Subcutaneous adipose tissue (tissue), 4 donors: ENCODE results near the gene ERVK3-1. TPM values are rescaled to one million over a fixed set of nuclear protein-coding genes. Genes with fewer than 3 reads are reported as not detected.

ENCODE experiments used
- total RNA-seq, 4 donors: library from RNA; depleted of rRNA; stranded (reverse); fragments of >200 nt; gene quantifications; one replicate each; pipeline ENCODE4 v1.1.0, GENCODE V29; 2016
- TF ChIP-seq, protein P1 (sequence below): fragments of 450-650 bp; IDR thresholded peaks from one replicate; pipeline ENCODE4 v1.5.1; 2016; ENCODE audit warnings: low read depth, mild to moderate bottlenecking, control low read depth, antibody characterized with exemption, moderate library complexity

Gene ERVK3-1
- total RNA-seq, 4 donors from 2014 or later, result 39.2 to 42.2 (median 40.5) TPM

DNA sequence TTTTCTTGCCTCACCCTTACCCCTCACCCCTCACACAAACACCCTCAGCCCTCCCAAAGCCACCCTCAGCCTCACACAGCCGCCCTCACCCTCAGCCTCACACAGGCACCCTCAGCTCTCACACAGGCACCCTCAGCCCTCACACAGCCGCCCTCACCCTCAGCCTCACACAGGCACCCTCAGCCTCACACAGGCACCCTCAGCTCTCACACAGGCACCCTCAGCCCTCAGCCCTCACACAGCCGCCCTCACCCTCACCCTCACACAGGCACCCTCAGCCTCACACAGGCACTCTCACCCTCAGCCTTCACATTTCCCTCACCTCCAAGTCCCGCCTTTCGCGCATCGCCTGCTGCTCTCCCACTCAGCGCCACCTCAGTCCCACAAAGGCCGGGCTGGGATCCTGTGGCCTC, 21.3 kb downstream of the ERVK3-1 start:
- TF ChIP-seq, protein P1, sequence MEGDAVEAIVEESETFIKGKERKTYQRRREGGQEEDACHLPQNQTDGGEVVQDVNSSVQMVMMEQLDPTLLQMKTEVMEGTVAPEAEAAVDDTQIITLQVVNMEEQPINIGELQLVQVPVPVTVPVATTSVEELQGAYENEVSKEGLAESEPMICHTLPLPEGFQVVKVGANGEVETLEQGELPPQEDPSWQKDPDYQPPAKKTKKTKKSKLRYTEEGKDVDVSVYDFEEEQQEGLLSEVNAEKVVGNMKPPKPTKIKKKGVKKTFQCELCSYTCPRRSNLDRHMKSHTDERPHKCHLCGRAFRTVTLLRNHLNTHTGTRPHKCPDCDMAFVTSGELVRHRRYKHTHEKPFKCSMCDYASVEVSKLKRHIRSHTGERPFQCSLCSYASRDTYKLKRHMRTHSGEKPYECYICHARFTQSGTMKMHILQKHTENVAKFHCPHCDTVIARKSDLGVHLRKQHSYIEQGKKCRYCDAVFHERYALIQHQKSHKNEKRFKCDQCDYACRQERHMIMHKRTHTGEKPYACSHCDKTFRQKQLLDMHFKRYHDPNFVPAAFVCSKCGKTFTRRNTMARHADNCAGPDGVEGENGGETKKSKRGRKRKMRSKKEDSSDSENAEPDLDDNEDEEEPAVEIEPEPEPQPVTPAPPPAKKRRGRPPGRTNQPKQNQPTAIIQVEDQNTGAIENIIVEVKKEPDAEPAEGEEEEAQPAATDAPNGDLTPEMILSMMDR, result no peak

DNA sequence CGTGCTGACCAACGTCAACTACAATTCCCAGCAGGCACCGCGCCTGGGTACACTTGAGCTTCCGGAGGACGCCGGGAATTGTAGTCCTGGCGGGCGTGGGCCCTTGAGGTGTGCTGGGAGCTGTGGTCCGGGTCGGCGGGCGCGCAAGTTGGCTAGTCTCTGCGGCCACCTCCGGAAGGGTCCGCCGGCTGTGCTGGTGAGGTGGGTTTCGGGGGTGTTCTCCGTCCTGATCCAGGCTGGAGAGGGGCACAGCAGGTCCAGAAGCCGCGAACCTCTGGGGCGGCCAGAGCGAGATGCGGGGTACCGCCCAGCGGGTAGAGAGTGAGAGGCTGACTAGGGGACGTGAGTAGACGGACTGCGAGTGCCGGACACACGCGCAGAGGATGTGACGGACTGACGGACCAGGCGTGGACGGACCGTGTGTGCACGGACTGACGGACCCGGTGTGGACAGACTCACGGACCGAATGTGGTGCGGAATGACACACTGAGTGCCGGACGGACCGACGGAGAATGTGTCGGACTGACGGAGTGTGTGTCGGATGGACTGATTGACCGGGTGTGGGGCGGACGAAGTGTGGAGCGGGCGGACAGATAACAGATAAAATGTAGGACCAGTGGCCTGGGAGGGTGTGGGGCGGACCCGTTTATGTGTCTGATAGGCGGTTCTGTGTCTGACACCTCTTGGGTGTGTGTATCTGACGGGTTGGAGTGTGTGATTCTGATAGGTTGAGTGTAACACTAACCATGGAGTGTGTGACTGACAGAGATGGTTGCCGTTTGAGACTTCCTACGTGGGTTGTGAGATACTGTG, 21.9 kb downstream of the ERVK3-1 start, which contains the start of gene ZSCAN22:
ZSCAN22 (plus strand) TSS at position 81 of the 813 bp plus-strand sequence. CDS start 7,809 bp downstream, outside the sequence.
- TF ChIP-seq, protein P1, result no peak

DNA sequence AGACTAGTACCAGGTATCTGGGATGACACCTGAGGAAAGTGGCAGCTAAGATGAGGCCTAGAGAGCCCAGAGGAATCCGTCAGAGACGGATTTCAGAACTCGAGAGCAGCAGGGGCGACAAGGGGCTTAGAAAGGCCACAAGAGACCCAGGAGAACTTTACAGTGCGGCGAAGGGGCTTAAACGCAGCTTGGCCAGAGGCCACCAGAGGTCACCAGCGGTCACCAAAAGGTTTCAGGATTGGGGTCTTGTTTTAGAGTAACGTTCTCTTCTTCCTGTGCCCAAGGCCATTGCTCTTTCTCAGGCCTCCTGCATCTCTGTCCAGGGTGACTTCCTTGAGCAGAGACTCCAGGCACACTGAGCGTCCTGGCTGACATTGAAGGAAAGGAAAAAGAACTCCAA, 23.8 kb downstream of the ERVK3-1 start:
- TF ChIP-seq, protein P1, result no peak

DNA sequence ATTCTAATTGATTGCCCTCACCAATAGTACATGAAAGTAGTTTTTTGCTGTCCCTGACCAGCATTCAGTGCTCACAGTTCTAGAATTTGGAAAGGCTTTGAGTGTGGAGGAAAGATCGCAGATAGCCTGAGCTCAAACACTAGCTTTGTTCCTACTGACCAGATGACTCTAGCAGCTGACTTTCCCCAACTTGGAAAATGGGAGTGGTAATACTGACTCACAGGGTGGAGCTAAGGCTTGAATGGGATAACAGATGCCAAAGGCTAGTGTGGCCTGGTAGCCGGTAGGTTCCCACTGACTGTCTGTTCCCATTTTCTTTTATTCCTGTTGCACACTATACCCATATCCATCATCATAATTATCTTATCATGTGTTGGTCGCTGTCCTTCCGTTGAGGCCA, 25.3 kb downstream of the ERVK3-1 start:
- TF ChIP-seq, protein P1, result no peak

DNA sequence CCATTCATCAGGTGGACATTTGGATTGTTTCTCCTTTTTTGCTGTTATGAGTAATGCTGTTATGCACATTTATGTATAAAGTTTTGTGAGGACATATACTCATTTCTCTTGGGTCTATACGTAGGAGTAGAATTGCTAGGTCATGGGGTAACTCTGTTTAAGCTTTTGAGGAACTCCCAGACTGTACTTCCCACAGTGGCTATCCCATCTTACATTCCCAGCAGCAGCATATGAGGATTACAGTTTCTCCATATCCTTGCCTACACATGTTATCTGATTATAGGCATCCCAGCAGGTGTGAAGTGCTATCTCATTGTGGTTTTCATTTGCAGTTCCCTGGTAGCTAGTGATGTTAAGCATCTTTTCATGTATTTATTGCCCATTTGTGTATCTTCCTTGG, 27.5 kb downstream of the ERVK3-1 start:
- TF ChIP-seq, protein P1, result no peak

DNA sequence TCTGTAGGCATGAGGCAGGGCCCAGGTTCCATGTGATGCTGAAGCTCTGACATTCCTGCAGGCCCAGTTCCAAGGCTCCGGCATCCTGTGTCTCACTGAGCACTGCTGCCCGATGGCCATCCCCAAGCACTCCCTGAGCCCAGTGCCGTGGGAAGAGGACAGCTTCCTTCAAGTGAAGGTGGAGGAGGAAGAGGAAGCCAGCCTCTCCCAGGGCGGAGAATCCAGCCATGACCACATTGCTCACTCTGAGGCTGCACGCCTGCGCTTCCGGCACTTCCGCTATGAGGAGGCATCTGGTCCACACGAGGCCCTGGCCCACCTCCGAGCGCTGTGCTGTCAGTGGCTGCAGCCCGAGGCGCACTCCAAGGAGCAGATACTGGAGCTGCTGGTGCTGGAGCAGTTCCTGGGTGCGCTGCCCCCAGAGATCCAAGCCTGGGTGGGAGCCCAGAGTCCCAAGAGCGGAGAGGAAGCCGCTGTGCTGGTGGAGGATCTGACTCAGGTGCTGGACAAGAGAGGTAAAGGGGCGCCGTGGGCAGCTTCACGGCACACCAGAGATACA, 29.6 kb downstream of the ERVK3-1 start:
- TF ChIP-seq, protein P1, result no peak

DNA sequence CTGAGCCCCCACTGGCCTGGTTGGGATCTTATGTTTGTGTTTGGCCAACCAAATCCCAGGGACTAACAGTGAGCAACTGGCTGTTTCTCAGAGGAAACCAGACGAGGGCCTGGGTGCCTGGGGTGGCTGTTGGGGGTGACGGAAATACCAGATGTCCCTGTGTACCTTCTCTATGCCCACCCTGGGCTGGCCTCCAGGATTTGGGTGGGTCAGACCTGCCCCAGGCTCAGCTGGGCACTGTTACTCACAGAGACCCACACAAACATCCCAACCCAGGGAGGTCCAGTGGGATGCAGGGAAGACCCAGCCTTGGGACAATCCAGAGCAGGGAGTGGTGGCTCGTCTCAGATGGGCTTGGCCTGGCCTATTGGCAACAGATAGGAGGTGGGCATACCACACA, 30.5 kb downstream of the ERVK3-1 start:
- TF ChIP-seq, protein P1, result no peak
